ENCODE measurements around the gene HECTD4. TPM values are rescaled to one million over a fixed set of nuclear protein-coding genes. Genes with fewer than 3 reads are reported as not detected.
A peak's percentile ranks its signal among the peaks of the same experiment; 100 is the strongest.

Gene HECTD4
- total RNA-seq, 1 donor, result 29.0 TPM

GRCh38 chr12:112305951-112306350, 76.3 kb downstream of the HECTD4 start:
- H2AFZ ChIP-seq (ENCODE audit: low read length), result no peak overlapping the region
- H3K27me3 ChIP-seq (ENCODE audit: insufficient read depth, low read length), result no peaks in the 10 kb centered on the region
- H3K4me1 ChIP-seq (ENCODE audit: insufficient read depth, low read length), result peaks cover 21% of the 10 kb centered on the region
- H3K4me2 ChIP-seq (ENCODE audit: insufficient read depth, low read length), result no peak overlapping the region
- H4K20me1 ChIP-seq (ENCODE audit: insufficient read depth, low read length), result no peaks in the 10 kb centered on the region
- no peak for DNase-seq (ENCODE audit: insufficient read length, low spot score, missing footprints)
- no peak overlapping the region for H3K27ac ChIP-seq (ENCODE audit: low read depth, low read length)
- H3K36me3 ChIP-seq (ENCODE audit: insufficient read depth, low read length), result peaks cover 8% of the 10 kb centered on the region
- H3K4me3 ChIP-seq (ENCODE audit: insufficient read depth, low read length), result no peak overlapping the region
- H3K79me2 ChIP-seq (ENCODE audit: insufficient read depth, low read length), result peaks cover 3% of the 10 kb centered on the region
- no peaks in the 10 kb centered on the region for H3K9me3 ChIP-seq (ENCODE audit: low read depth, low read length)
- no peak for TF ChIP-seq CTCF (IDR thresholded peaks at IDR 0.05; ENCODE audit: extremely low read depth, low read depth, low read length)

- Histone ChIP-seq H3K27me3 (ENCODE audit: insufficient read depth, low read length) (no peaks in the 10 kb centered on the region), H3K9me3 (ENCODE audit: low read depth, low read length) (no peaks in the 10 kb centered on the region), H3K27ac (ENCODE audit: low read depth, low read length) (no peak overlapping the region), H3K79me2 (ENCODE audit: insufficient read depth, low read length) (peaks cover 3% of the 10 kb centered on the region), H3K4me3 (ENCODE audit: insufficient read depth, low read length) (no peak overlapping the region), H3K4me1 (ENCODE audit: insufficient read depth, low read length) (peaks cover 21% of the 10 kb centered on the region), H3K36me3 (ENCODE audit: insufficient read depth, low read length) (peaks cover 8% of the 10 kb centered on the region), H2AFZ (ENCODE audit: low read length) (no peak overlapping the region), H3K4me2 (ENCODE audit: insufficient read depth, low read length) (no peak overlapping the region), H4K20me1 (ENCODE audit: insufficient read depth, low read length) (peaks cover under 1% of the 10 kb centered on the region)
- TF ChIP-seq CTCF (IDR thresholded peaks at IDR 0.05; ENCODE audit: extremely low read depth, low read depth, low read length), result no peak
- DNase-seq (ENCODE audit: insufficient read length, low spot score, missing footprints), result no peak
Observed at GRCh38 chr12:112304436-112304835, 77.8 kb downstream of the HECTD4 start.

- Histone ChIP-seq H3K27me3 (ENCODE audit: insufficient read depth, low read length) (no peaks in the 10 kb centered on the region), H3K27ac (ENCODE audit: low read depth, low read length) (peak overlapping the region; percentile 82), H4K20me1 (ENCODE audit: insufficient read depth, low read length) (peaks cover 3% of the 10 kb centered on the region), H3K4me1 (ENCODE audit: insufficient read depth, low read length) (peaks cover 14% of the 10 kb centered on the region), H3K4me3 (ENCODE audit: insufficient read depth, low read length) (no peak overlapping the region), H3K9me3 (ENCODE audit: low read depth, low read length) (no peaks in the 10 kb centered on the region), H3K79me2 (ENCODE audit: insufficient read depth, low read length) (peaks cover 3% of the 10 kb centered on the region), H2AFZ (ENCODE audit: low read length) (no peak overlapping the region), H3K36me3 (ENCODE audit: insufficient read depth, low read length) (peaks cover 8% of the 10 kb centered on the region), H3K4me2 (ENCODE audit: insufficient read depth, low read length) (no peak overlapping the region)
- DNase-seq (ENCODE audit: insufficient read length, low spot score, missing footprints), result no peak
- TF ChIP-seq CTCF (IDR thresholded peaks at IDR 0.05; ENCODE audit: extremely low read depth, low read depth, low read length), result no peak
Observed at GRCh38 chr12:112303799-112304198, 78.4 kb downstream of the HECTD4 start.

DNA sequence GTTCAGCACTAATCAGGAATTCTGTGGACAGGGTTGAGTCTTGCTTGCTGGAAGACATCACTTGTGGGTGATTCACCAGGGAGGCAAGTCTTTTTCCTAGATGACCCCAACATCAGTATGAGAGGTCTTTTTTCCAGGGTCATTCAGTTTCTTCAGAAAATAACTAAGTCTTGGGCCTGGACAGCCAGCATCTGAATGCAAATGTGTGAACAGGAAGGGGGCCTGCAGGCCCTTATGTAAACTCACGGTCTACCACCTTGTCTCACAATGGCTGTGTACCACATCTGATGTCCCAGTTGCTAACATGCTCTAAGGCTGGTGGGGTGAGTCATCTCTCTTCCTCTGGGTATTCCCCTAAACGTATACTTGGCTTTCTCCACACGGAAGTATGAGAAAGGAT, 79.2 kb downstream of the HECTD4 start:
- H3K36me3 ChIP-seq (ENCODE audit: insufficient read depth, low read length), result peaks cover 8% of the 10 kb centered on the region
- no peak overlapping the region for H3K4me3 ChIP-seq (ENCODE audit: insufficient read depth, low read length)
- DNase-seq (ENCODE audit: insufficient read length, low spot score, missing footprints), result peak; percentile 78
- no peak overlapping the region for H3K4me2 ChIP-seq (ENCODE audit: insufficient read depth, low read length)
- TF ChIP-seq CTCF (IDR thresholded peaks at IDR 0.05; ENCODE audit: extremely low read depth, low read depth, low read length), result no peak
- no peak overlapping the region for H2AFZ ChIP-seq (ENCODE audit: low read length)
- H3K79me2 ChIP-seq (ENCODE audit: insufficient read depth, low read length), result peaks cover 3% of the 10 kb centered on the region
- no peaks in the 10 kb centered on the region for H3K9me3 ChIP-seq (ENCODE audit: low read depth, low read length)
- peaks cover 3% of the 10 kb centered on the region for H4K20me1 ChIP-seq (ENCODE audit: insufficient read depth, low read length)
- peak overlapping the region; percentile 82 for H3K27ac ChIP-seq (ENCODE audit: low read depth, low read length)
- no peaks in the 10 kb centered on the region for H3K27me3 ChIP-seq (ENCODE audit: insufficient read depth, low read length)
- peaks cover 14% of the 10 kb centered on the region for H3K4me1 ChIP-seq (ENCODE audit: insufficient read depth, low read length)
